Activated CD4-positive, alpha-beta T cell treated with anti-CD3 and anti-CD28 coated beads for 24 hours (primary cell): ENCODE results near the gene PID1.
"Not testable (repeated sequence)": the region's sequence is repeated elsewhere in the genome, so short reads cannot be mapped to it uniquely, and the experiment has no call there.

Experiments used
- DNase-seq, 2 donors: peaks; one replicate each; pipeline ENCODE4 v3.0.0-alpha.2; 2020; ENCODE audit warnings: low read depth in 2 of 2

PID1 gene

GRCh38 chr2:229212241-229212640 lies 58.8 kb downstream of the PID1 start:
- DNase-seq, result no peak

GRCh38 chr2:229210641-229211040 lies 60.4 kb downstream of the PID1 start:
- no peak for DNase-seq

GRCh38 chr2:229206548-229206947 lies 64.5 kb downstream of the PID1 start:
- DNase-seq, result no peak

- no peak for DNase-seq
Measured at GRCh38 chr2:229205704-229206103, 65.4 kb downstream of the PID1 start.

GRCh38 chr2:229202646-229203045 lies 68.4 kb downstream of the PID1 start:
- DNase-seq, result no peak

GRCh38 chr2:229201521-229201920 lies 69.6 kb downstream of the PID1 start:
- no peak for DNase-seq

GRCh38 chr2:229199267-229199666 lies 71.8 kb downstream of the PID1 start:
- no peak for DNase-seq

- DNase-seq, result no peak
Measured at GRCh38 chr2:229196448-229196847, 74.6 kb downstream of the PID1 start.

GRCh38 chr2:229195346-229195947 lies 75.6 kb downstream of the PID1 start:
- no peak for DNase-seq

GRCh38 chr2:229193281-229193680 lies 77.8 kb downstream of the PID1 start:
- no peak for DNase-seq

- DNase-seq, result no peak
Measured at GRCh38 chr2:229191413-229191812, 79.7 kb downstream of the PID1 start.

GRCh38 chr2:229187123-229187522 lies 84.0 kb downstream of the PID1 start:
- not testable (repeated sequence) for DNase-seq

GRCh38 chr2:229181641-229182040 lies 89.4 kb downstream of the PID1 start:
- no peak for DNase-seq

GRCh38 chr2:229180658-229181057 lies 90.4 kb downstream of the PID1 start:
- DNase-seq, result no peak

GRCh38 chr2:229179628-229180027 lies 91.5 kb downstream of the PID1 start:
- no peak for DNase-seq

- DNase-seq, result no peak
Measured at GRCh38 chr2:229178706-229179105, 92.4 kb downstream of the PID1 start.

GRCh38 chr2:229178117-229178516 lies 93.0 kb downstream of the PID1 start:
- DNase-seq, result no peak

- no peak for DNase-seq
Measured at GRCh38 chr2:229176136-229176535, 95.0 kb downstream of the PID1 start.

- no peak for DNase-seq
Measured at GRCh38 chr2:229175497-229175863, 95.6 kb downstream of the PID1 start.

- no peak for DNase-seq
Measured at GRCh38 chr2:229174794-229175496, 96.1 kb downstream of the PID1 start.

GRCh38 chr2:229173825-229174359 lies 97.2 kb downstream of the PID1 start:
- DNase-seq, result no peak

- no peak for DNase-seq
Measured at GRCh38 chr2:229170916-229171315, 100.2 kb downstream of the PID1 start.

- no peak for DNase-seq
Measured at GRCh38 chr2:229170171-229170570, 100.9 kb downstream of the PID1 start.

GRCh38 chr2:229169751-229170150 lies 101.3 kb downstream of the PID1 start:
- DNase-seq, result no peak
